Panc1 (cell line): Measurements from ENCODE around the gene GGT6. TPM values are rescaled to one million over a fixed set of nuclear protein-coding genes. Genes with fewer than 3 reads are reported as not detected.
A peak's percentile ranks its signal among the peaks of the same experiment; 100 is the strongest.

Experiments
- ATAC-seq: fragments of 200-7000 bp; cut with Tn5 transposase; 2 replicates; pipeline ENCODE4 v1.9.1; 2020; ENCODE audit warnings: mild to moderate bottlenecking, moderate library complexity
- BruUV-seq: library from RNA; stranded (reverse); fragments of 400-500 nt; replicated peaks from 2 replicates; lab custom pipeline; 2021; lab: Mats Ljungman, UMichigan
- CTCF ChIA-PET: fragments of 300-600 bp; sonication (Branson Sonifier 250); formaldehyde crosslinking; loops from one replicate; lab custom pipeline; 2022; ENCODE audit warnings: antibody characterized with exemption; lab: Charles Lee
- POLR2A ChIA-PET: fragments of 300-600 bp; sonication (Branson Sonifier 250); formaldehyde crosslinking; loops from one replicate; lab custom pipeline; 2022; ENCODE audit warnings: antibody characterized with exemption; lab: Charles Lee
- DNase-seq: peaks from one replicate; pipeline ENCODE4 v3.0.0-alpha.2; 2010; ENCODE audit warnings: low read depth, low spot score
- H3K27ac ChIP-seq: 2 replicates; pipeline ENCODE4 v1.5.1; 2011; ENCODE audit warnings: mild to moderate bottlenecking, low read length, inconsistent platforms
- H3K27me3 ChIP-seq: fragments of 200-500 bp; sonication (Bioruptor generic); 2 replicates; pipeline ENCODE4 v1.6.0; 2014; ENCODE audit warnings: low read length, inconsistent platforms; ENCODE audit not compliant: control insufficient read depth, insufficient read depth
- H3K36me3 ChIP-seq: fragments of 200-500 bp; sonication (Bioruptor generic); 2 replicates; pipeline ENCODE4 v1.5.1; 2014; ENCODE audit warnings: inconsistent platforms, mild to moderate bottlenecking, low read length, moderate library complexity; ENCODE audit not compliant: control insufficient read depth, insufficient read depth
- H3K4me1 ChIP-seq: 2 replicates; pipeline ENCODE4 v1.5.1; 2011; ENCODE audit warnings: inconsistent platforms, mild to moderate bottlenecking, low read length, moderate library complexity; ENCODE audit not compliant: control insufficient read depth, insufficient read depth
- H3K4me3 ChIP-seq, 2 experiments: 2 replicates each; pipeline ENCODE4 v1.5.1; 2011 to 2012; ENCODE audit warnings: low read depth in 2 of 2, low read length in 2 of 2, mild to moderate bottlenecking in 2 of 2, inconsistent platforms in 1 of 2, moderate library complexity in 1 of 2
- H3K9me3 ChIP-seq: fragments of 200-500 bp; sonication (Bioruptor generic); 2 replicates; pipeline ENCODE4 v1.5.1; 2014; ENCODE audit warnings: low read depth, mild to moderate bottlenecking, inconsistent platforms, low read length, moderate library complexity; ENCODE audit not compliant: control insufficient read depth, insufficient read depth
- CTCF ChIP-seq: fragments of 450-650 bp; IDR thresholded peaks from 2 replicates; pipeline ENCODE4 v1.5.1; 2017; ENCODE audit warnings: mild to moderate bottlenecking
- POLR2AphosphoS5 ChIP-seq: IDR thresholded peaks from 2 replicates; pipeline ENCODE4 v1.6.1; 2012; ENCODE audit warnings: mild to moderate bottlenecking, low read depth, low read length, moderate library complexity
- REST ChIP-seq, 2 experiments: IDR thresholded peaks; 2 replicates each; pipeline ENCODE4 v1.6.1; 2011 to 2012; ENCODE audit warnings: low read depth in 2 of 2, control low read depth in 1 of 2, low read length in 1 of 2, mild to moderate bottlenecking in 1 of 2, moderate library complexity in 1 of 2; ENCODE audit not compliant: insufficient read depth in 1 of 2
- SIN3A ChIP-seq: IDR thresholded peaks from 2 replicates; pipeline ENCODE4 v1.6.1; 2012; ENCODE audit warnings: low read depth, mild to moderate bottlenecking, low read length, moderate library complexity, borderline replicate concordance; ENCODE audit not compliant: insufficient read depth
- TCF7L2 ChIP-seq: IDR thresholded peaks from 2 replicates; pipeline ENCODE4 v1.6.1; 2011; ENCODE audit warnings: mild to moderate bottlenecking, low read depth, low read length, inconsistent platforms
- in situ Hi-C: cut with HindIII; loops from 2 replicates; pipeline ENCODE4 v1.10.0; 2016; ENCODE audit warnings: low sequenced_read_pairs, low pct_unique_long_range_greater_than_20kb
- intact Hi-C: fragments of 100-400 bp; cut with micrococcal nuclease; formaldehyde crosslinking; loops from one replicate; pipeline ENCODE4 v1.10.0; 2022; ENCODE audit not compliant: unreplicated experiment
- total RNA-seq: library from RNA; stranded (reverse); gene quantifications from one replicate; pipeline ENCODE4 v1.2.1, GENCODE V29; 2021; ENCODE audit not compliant: unreplicated experiment

The GGT6 gene
- total RNA-seq, 1 experiment from 2014 or later: not detected

DNA sequence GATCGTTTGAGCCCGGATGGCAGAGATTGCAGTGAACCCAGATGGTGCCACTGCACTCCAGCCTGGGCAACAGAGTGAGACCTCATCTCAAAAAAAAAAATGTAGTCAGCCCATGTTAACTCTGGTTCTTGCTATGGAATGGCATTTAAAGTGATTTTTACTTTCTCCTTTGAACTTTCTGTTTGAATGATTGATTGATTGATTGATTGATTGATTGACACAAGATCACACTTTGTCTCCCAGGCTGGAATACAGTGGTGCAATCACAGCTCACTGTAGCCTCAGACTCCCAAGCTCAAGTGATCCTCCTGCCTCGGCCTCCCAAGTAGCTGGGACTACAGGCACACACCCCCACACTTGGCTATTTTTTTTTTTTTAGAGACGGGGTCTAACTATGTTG lies 40.9 kb upstream of the GGT6 start:
- Histone ChIP-seq H3K36me3 (no peaks in the 10 kb centered on the region), H3K4me3 (no peak overlapping the region), H3K27ac (no peak overlapping the region), H3K27me3 (no peaks in the 10 kb centered on the region), H3K9me3 (no peaks in the 10 kb centered on the region), H3K4me1 (no peaks in the 10 kb centered on the region)
- ATAC-seq (no peak), DNase-seq (no peak)
- in situ Hi-C loops (no loop called here), intact Hi-C loops (no loop called here)
- POLR2A ChIA-PET: no interaction called here
- no peak for TF ChIP-seq CTCF
- TF ChIP-seq SIN3A: no peak
- CTCF ChIA-PET: no interaction called here
- BruUV-seq: no TSS peak

DNA sequence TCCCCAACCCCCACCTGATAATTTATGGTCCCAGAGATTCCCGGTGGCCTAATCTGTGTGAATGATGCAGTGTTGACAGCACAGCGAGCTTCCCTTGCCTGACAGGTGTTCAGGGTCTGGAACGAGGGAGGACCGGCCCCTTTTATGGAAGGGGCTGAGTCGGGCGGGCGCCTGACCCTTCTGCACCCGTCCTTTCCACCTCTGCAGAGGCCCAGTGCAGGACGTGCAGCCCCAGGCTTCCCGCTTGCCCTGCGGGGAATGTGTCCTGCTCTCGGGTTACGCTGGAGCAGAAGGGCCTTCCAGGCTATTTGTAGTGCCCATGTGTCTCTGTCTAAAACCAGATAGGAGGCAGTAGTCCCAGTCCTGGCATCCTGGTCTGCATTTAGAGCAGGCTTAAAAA lies 40.2 kb upstream of the GGT6 start:
- Histone ChIP-seq H3K27ac (no peak overlapping the region), H3K4me1 (no peaks in the 10 kb centered on the region), H3K4me3 (no peak overlapping the region), H3K36me3 (no peaks in the 10 kb centered on the region), H3K27me3 (no peaks in the 10 kb centered on the region), H3K9me3 (no peaks in the 10 kb centered on the region)
- ChIA-PET CTCF (interaction anchor here (0.5 kb wide), 1 partner anchor 128 kb away, joined by 6 read pairs; no protein-coding TSS in a partner anchor), POLR2A (no interaction called here)
- no TSS peak for BruUV-seq
- intact Hi-C loops: no loop called here
- TF ChIP-seq CTCF (no peak), SIN3A (no peak), TCF7L2 (no peak), REST (IDR thresholded peaks at IDR 0.05; ENCODE audit: insufficient read depth in 1 of 2, low read depth in 2 of 2, low read length in 1 of 2) (no peak), POLR2AphosphoS5 (no peak)
- ATAC-seq: peak; percentile 33; the same call in 1 of the 2 replicates
- in situ Hi-C loops: no loop called here
- DNase-seq: no peak
